Activated naive CD4-positive, alpha-beta T cell treated with Interleukin-2 at 50 U/mL for 16 hours (primary cell): Measurements from ENCODE around the gene KRTAP12-4.

ENCODE experiments used
- DNase-seq: peaks from one replicate; pipeline ENCODE4 v3.0.0-alpha.2; 2020

Gene KRTAP12-4

GRCh38 chr21:44606495-44606894, 48.0 kb downstream of the KRTAP12-4 start:
- DNase-seq = no peak
